GM11168 (cell line): ENCODE data around the gene PLXNB1.

Source experiments
- in situ Hi-C: fragments of 300-500 bp; cut with MboI; formaldehyde crosslinking; loops from one replicate; pipeline ENCODE4 v1.12.0; 2022; ENCODE audit warnings: low sequenced_read_pairs; ENCODE audit not compliant: unreplicated experiment

PLXNB1 gene

DNA sequence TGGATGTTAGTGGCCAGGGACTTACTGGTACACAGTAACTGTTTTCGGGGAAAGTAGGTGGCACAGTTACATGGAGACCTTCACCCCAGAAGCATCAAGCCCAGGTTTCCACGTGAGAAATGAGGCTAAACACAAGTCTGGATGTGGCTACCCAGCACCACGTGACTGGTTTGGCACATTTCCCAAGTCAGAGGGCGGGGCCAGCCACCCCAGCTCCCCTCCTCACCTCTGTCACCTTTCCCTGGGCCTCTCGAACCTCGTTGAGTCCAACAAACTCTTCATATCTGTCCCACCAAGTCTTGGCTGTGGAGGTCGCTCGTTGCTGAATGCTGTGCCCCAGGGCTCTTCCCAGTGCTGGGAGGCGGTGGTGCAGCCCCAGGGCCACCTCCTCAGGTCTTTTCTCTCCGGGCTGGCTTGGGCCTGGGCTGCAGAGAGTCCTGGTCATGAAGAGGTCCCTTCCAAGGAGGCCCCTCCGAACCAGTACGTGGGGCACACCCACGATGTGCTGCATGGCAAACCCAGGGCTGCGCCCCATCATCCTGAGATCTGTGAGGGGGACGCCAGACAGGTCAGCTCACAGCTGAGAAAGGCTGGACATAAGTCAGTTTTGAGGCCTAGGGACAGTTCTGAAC lies 4.8 kb upstream of the PLXNB1 start:
- in situ Hi-C loops, result loop anchor here (10.0 kb wide), 1 partner anchor 160 kb away; no protein-coding TSS in a partner anchor

DNA sequence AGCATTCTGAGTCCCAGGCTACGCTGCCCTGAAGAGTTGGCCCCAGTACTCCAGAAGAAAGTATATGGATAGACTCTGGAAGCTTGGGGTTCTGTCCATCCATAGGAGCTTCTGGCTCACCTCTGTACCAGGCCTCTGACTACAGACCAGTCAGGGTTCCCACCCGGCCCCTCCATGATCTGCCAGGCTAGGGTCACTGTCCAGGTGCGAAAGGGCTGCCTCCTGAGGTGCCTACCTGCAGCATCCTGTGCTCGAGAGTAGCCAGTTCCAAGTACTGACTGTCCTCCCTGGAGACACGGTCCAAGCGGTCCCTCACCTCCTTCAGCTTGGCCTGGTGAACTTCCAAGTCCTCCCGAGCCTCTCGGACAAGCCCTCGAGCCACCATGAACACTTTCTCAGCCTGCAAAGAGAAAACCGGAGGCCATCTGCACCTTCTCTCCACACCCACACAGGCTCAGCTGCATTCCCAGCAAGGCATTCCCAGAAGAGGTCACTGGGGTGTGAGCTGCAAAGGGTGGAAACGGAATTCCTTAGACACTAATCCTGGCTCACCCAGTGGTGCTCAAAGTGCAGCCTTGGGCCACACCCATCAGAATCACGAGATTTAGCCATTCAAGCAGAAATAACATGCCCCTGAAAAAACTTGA lies 3.7 kb upstream of the PLXNB1 start:
- in situ Hi-C loops, result loop anchor here (10.0 kb wide), 1 partner anchor 159 kb away; no protein-coding TSS in a partner anchor

DNA sequence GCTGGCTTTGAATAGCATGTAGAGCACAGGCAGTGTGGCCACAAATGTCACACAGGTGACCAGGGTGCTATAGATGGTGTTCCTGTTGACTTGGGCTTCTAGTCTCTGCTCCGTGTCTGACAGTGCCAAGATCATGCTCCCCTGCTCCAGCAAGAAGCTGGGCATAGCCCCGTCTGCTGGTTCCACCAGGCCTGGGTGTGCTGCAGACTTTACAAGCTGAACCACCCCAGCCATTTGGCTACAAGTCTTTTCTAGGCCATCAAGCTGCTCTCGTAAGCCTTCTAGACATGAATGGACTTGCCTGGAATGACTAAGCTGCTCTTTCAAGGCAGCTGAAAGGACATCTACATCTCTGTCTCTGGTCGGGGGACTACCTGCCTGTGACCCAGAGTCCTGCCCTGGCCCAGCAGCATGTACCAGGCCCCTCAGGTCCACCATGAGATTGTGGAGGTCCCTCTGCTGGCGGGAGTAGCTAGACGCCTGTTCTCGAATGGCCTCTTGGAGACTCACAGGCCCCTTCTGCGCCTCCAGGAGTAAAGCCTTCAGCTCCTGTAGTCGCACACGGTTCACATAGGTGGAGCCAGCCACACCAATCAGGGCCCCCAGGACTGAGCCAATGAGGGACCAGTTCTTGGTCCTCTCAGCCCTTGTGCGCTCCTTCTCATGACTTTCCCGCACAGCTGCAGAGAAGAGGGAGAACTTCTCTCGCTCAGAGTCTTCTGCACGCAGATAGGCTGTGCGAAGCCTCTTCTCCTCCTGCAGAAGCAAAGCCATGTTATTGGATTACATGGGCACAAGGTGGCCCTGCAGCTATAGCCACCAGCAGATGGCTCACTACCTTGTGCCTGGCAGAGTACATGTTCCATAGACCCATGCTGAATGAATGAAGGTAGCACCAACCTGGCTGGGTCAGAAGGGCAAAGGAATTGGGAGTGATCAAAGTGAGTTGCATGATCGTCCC lies 2.8 kb upstream of the PLXNB1 start:
- in situ Hi-C loops, result loop anchor here (10.0 kb wide), 1 partner anchor 158 kb away; no protein-coding TSS in a partner anchor

DNA sequence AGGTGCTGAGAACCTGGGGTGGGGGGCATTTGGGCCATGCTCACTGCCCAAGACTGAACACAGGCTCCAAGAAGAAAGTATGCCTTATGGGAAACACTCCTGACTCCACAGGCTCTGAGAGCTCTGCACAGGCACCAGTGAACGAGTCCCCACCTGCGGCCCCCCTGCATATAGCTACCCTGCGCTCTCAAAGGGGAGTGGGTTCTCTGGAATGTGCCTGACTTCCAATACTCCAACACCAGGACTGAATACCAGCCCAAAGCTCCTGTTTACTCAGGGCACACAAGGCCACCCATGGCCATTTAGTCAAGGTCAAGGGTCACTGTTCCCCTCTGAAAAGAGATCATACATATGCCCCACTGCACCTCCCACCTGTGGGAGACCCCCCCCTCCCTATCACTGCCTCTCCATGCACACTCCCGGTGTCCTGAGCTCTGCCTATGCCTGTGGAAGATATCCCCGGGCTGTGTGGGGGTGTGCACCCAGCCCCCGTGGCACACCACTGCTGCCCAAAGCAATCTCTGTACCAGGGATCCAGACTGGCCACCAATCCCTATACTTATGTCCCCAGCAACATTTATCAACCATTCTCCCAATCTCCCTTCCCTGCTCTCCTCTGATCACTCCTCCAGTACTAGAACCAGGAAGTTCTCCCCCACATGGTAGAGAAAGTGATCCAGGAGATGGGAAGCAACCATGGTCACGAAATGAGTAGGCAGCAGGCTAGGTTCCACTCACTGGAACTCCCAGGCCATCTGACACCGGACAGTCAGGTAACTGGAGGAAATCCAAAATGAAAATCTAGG lies 1.5 kb upstream of the PLXNB1 start:
- in situ Hi-C loops, result loop anchor here (10.0 kb wide), 1 partner anchor 157 kb away; no protein-coding TSS in a partner anchor

DNA sequence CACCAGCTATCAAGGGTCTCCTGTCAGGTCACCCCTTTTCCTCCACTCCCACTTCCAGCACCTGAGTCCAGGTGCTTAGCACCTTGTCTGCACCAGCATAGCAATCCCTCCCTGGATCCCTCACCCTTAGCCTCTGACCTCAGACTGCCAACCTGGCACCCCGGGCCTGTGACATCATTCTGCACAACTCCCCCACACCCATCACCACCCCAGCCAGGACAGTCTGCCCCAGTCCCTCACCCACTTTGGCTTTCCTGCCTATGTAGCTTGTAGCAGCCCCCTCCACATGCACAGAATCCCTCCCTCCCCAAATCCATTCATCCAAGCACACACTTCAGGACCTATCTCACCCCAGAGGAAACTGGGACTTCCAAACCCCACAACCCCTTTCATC lies 819 bp upstream of the PLXNB1 start:
- in situ Hi-C loops, result loop anchor here (10.0 kb wide), 1 partner anchor 156 kb away; no protein-coding TSS in a partner anchor

DNA sequence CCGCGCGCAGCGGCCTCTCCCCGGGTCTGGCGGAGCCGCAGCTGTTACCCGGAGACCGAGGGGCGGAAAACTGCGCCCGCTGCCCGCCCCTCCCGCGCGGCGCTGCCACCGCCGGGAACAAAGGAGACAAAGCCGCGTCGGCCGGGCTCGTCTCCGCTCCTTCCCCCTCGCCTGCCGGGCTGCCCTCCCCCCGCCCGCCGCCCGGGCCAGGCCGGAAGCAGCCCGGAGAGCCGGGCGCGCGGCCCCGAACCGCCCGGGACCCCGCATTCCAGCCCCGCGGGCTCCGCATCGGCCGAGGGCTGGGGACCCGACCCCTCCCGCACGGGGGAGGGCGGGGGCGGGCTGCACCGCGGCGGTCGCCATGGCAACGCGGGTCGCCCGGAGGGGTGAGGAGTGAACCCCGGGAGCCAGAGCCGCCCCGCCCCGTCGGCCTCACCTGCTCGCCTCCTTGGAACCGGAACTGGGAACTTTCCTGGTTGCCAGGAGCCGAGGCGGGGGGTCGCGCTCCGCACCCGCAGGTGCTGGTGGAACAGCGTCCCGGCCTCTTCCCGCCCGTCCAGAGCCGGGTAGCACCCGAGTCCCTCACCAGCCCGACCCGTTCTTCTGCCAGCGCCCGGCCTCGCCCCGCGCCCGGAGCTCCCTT lies 448 bp downstream of the PLXNB1 start:
- in situ Hi-C loops, result no loop called here

DNA sequence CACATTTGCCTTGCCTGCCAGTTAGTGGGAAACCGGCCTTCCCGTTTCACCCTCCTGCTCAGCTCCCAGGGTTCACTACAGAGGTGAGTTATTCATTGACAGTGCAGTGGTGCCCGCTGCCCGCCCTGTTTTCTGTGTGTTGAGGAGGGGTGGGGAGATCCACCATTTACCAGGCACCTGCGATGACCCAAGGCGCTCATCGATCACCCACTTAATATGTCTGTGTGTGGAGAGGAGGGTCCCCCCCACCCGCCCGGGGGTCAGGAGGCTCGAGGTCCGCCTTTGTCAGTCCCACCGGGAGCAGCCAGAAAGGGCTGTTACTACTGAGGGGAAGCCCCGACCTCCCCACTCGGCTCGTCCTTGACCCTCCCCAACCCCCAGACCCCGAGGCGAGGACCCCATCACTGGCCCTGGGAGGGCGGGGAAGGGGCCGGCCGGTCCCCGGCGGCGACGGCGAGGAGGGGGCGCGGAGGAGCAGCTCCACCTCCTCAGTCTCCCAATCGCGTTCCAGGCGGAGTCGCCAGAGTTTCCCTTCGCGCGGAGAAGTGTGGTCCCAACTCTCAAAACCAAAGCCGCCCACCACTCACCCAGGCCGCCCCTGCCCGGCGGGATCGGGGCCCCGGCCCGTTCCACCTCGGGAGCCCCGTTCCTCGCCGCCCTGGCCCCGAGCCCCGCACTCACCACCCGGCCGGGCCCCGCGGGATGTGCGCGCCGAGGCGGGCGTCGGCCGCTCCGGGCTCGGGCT lies 1.1 kb downstream of the PLXNB1 start:
- in situ Hi-C loops, result no loop called here

DNA sequence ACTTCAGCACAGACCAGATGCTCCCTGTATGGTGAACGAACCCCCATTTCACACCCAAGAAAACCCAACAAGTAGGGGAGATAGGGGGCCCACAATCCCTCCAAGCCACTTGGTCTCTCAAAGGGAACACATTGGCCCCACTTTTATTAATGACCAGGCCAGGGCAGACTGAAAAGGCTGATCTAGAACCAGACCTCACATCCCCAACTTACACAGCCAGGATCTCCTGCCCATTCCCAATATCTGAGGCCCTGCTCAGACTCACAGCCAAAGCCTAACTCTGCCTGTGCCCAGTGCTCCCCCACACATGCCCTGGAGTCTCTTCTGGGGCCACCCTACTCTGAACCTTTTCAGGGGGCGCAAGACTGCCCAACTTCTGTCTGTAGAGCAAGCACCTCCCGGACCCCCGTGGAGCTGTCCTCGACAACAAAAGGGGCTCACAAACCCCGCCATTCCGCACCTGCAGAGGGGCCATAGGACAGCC lies 1.8 kb downstream of the PLXNB1 start:
- in situ Hi-C loops, result no loop called here

DNA sequence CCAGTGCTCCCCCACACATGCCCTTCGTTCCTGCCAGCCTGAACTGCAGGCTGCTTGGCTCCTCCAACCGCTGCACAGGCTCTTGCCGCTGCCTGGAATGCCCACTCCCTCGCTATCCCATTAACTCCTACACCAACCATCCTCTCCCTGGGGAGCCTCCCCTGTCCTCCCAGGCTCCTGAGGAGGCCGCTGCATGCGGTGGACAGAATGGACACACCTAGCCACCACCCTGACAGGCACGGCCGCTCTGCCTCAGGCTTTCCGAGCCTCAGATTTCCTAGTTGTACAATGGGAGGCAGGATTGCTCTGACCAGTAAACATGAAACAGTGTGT lies 2.3 kb downstream of the PLXNB1 start:
- in situ Hi-C loops, result no loop called here

DNA sequence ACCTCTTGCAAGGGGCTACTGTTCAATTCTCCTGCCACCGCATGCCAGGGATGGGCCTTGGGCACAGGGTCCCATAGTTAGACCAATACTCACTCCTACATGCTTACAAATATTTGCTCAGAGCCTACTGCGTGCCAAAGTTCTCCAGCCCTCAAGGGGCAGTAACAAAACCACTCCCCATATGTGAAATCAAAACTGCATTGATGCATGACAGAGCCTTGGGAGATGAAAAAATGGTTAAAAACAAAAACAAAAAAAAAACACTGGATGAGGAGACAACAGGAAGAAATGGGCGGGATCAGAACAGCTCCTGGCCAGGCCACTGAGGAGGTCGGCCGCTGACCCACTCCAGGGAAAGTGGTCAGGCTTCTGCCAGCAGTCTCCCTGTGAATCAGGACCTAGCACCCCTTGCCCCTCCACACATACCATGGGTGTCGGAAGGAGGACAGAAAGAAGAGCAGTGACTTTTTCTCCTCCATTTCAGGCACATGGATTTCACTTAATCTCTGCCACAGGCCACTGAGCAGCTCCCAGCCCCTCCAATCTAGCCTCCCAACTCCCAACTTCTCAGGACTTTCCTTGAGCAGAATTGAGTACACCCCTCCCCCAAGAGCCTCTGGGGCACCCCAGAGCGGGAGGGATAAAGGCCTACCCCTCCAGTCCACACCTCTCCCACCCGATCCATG lies 2.8 kb downstream of the PLXNB1 start:
- in situ Hi-C loops, result no loop called here

DNA sequence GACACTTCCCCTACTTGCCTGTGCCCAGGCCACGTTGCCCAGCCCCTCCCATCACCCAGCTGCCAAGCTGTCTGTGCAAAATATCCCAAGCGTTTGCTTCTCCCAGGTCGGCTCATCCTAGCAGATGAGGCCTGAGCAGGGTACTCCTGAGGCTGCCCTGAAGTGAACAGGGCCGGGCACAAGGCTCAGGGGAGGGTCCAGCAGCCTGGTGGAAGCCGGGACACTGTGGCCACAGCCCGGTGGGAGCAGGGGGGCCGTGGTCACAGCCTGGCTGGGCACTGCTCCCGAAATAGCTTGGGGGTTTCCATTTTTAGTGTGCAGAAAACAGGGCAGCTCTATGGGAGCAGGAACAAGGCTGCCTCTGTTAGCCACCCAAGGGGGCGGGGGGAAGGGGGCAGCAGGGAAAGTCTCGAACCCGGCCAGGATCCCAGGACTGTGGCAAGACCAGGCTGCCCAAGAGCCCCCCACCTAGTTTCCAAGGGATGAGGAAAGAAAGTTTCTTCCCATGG lies 3.4 kb downstream of the PLXNB1 start:
- in situ Hi-C loops, result no loop called here

DNA sequence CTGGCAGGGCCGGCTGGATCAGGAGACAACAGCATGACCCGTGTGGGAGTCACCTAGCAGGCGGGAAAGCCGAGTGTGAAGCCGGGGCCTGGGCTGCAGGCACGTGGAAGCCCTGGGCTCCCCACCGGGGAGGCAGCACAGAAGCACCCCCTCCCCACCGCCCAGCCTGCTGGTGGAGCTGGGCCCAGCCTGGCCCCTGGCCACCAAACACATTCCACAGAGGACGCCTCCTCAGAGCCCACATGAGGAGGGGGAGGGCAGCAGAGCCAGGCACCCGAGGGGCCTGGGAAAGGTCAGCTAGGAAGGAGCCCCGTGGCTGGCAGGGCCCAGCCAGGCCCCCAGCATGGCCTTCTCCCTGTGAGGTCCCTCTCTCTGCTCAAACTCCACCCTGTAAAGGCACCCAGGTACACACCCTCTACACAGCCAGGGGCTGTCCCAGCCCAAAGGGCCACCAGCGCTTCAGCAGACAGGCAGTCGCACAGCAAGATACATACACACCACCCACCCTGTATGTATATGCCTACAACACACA lies 4.5 kb downstream of the PLXNB1 start:
- in situ Hi-C loops, result no loop called here

DNA sequence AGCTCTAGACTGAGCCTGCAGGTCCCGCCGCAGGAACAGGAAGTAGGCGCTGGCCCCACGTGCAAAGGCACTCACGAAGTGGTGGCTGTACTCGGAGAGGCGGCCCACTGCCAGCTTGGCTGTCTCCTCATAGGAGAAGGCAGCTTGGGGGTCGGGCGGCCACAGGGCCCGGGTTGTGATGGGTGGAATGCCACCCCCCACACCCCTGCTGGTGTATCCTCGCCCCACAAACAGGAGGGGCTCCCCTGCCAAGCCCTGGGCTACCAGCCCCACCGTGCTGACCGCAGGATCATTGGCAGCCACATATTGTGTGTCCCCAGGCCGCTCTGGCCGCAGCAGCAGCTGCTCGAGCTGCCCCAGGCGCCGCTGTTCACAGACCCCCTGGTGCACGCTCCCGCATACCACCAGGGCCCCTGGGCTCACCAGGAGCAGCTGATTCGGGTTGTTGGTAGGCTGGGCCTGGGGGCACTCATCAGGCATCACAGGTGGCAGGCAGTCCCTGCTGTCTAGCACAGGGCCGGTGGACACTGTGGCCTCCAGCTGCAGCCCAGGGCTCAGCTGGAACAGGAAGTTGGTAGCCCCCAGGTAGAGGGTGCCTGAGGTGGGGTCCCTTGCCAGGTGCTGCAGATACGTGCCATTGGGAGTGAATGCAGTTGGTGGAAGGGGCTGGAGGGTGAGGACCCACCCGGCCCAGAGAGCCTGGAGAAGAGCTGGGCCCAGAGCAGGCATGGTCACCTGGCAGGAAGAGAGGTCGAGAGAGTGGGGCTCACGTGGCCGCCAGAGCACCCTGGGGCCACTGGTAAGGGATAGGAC lies 5.8 kb downstream of the PLXNB1 start:
- in situ Hi-C loops, result no loop called here

DNA sequence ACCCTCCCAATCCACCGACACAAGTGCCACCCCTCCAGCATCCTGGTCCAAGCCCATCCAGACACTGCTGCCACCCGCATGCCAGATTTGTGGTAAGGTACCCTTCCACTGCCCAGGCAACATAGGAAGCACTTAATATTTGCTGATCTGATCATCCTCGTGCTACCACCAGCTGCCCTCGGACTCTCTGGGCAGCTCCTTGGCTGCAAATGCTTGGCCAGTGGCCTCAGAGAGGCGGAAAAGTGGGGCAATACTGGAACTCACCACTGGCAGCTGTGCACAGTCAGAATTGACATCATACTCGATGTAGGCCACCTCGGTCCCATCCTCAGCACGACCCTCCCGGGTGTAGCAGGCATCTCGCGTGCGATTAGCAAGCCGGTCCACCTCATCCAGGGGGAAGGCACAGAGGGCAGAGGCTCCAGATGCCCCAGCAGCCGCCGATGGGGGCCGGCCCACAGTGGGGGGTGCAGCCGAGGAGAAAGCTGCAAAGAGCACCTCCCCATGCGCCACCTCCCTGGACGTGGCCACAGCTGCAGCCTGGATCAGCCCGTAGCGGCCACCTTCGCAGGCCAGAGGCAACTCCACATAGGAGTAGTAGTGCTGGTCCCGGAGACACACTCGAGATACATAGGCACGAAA lies 6.5 kb downstream of the PLXNB1 start:
- in situ Hi-C loops, result no loop called here

DNA sequence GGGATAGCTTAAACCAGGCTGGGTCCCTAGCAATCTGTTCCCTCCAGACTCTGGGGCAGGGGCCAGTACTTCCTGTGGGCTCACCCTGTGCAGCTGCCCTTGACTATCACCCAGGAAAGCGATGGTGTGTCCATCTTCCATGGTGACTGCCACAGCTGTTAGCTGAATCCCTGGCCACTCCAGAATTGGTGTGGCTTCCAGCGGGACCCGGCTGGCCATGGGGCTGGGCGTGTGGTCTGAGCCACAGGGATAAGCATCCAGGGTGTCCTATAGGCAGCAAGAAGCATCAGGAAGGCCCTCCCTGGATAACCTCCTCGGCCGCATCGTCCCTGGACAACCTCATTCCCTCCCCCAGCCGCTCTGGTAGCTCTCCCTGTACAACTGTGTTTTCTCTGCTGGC lies 7.2 kb downstream of the PLXNB1 start:
- in situ Hi-C loops, result no loop called here

DNA sequence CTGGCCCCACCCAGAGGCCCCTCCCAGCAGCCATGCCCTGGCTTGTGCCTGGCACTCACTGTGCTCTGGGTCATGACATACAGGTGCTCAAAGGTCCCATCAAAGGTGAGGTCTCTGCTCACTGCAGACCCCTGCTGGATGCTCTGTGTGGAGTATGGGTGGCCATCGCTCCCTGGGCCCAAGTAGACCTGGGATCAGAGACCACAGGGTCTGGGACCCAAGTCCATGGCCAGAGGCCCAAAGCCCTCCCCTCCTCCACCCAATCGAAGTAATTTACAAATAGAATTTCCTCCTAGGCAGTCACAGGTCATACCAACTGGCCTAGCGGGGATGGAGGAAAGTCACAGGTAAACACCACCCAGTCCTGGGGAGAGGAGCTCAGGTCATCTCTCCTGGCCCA lies 7.6 kb downstream of the PLXNB1 start:
- in situ Hi-C loops, result no loop called here

DNA sequence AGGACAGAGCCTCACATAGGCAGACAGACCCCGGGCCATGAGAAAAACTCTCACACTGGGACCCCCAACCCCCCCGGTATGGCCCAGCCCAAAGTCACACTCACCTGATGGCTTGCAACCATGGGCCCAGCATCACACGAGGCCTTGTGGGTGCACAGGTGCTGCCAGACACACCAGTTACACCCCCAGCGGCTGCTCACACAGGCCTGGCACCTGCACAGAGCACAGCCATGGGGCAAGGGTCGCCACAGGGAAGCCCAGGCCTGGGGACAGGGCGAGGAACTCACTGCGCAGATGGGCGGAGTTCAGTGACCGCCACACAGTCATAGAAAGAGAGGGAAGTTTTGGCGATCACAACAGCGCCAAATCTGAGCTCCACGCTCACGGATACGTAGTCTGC lies 9.3 kb downstream of the PLXNB1 start:
- in situ Hi-C loops, result no loop called here
